GM18870 (cell line): Measurements from ENCODE around the gene KMT2B.
A peak's percentile ranks its signal among the peaks of the same experiment; 100 is the strongest.

Experiments
- ATAC-seq: cut with Tn5 transposase; IDR thresholded peaks from one replicate; pipeline ENCODE4 v1.9.1; 2021; ENCODE audit warnings: moderate library complexity; ENCODE audit not compliant: unreplicated experiment

The KMT2B gene

GRCh38 chr19:35740423-35741202 lies 22.8 kb downstream of the KMT2B start:
- ATAC-seq = peak; percentile 44

- no peak for ATAC-seq
Observed at GRCh38 chr19:35741203-35741515, 23.4 kb downstream of the KMT2B start.

- no peak for ATAC-seq
Observed at GRCh38 chr19:35742121-35742724, 24.4 kb downstream of the KMT2B start, which contains the start of gene IGFLR1. Gene IGFLR1, minus strand, starts transcription at chr19:35742452. Its CDS starts 1,272 bp downstream, at chr19:35741180.

GRCh38 chr19:35743640-35744429 lies 26.0 kb downstream of the KMT2B start:
- no peak for ATAC-seq

GRCh38 chr19:35744430-35745327 lies 26.9 kb downstream of the KMT2B start:
- ATAC-seq = no peak

- ATAC-seq = peak; percentile 35
Observed at GRCh38 chr19:35745328-35746086, 27.7 kb downstream of the KMT2B start, which contains the start of the genes PSENEN and U2AF1L4. Gene PSENEN, plus strand, starts transcription at chr19:35745651. Its CDS starts 280 bp downstream, at chr19:35745931. Gene U2AF1L4, minus strand, starts transcription at chr19:35745418. Its CDS starts 27 bp downstream, at chr19:35745391.

- ATAC-seq = no peak
Observed at GRCh38 chr19:35746087-35746462, 28.3 kb downstream of the KMT2B start.

GRCh38 chr19:35746531-35746930 lies 28.7 kb downstream of the KMT2B start:
- no peak for ATAC-seq

- peak; percentile 73 for ATAC-seq
Observed at GRCh38 chr19:35748106-35749020, 30.6 kb downstream of the KMT2B start, which contains the start of gene LIN37. Gene LIN37, plus strand, starts transcription at chr19:35748576. Its CDS starts 149 bp downstream, at chr19:35748725.

GRCh38 chr19:35750167-35750566 lies 32.4 kb downstream of the KMT2B start:
- no peak for ATAC-seq

- no peak for ATAC-seq
Observed at GRCh38 chr19:35751839-35752745, 34.3 kb downstream of the KMT2B start.

- ATAC-seq = no peak
Observed at GRCh38 chr19:35752746-35753350, 35.0 kb downstream of the KMT2B start.

GRCh38 chr19:35753634-35754369 lies 36.0 kb downstream of the KMT2B start:
- ATAC-seq = no peak

GRCh38 chr19:35754370-35755130 lies 36.7 kb downstream of the KMT2B start:
- ATAC-seq = no peak

GRCh38 chr19:35755131-35755549 lies 37.3 kb downstream of the KMT2B start:
- ATAC-seq = no peak
